Heart left ventricle (tissue), 13 donors: Measurements from ENCODE around the gene DMPK.

Experiments
- POLR2A ChIP-seq, 2 donors: fragments of 450-650 bp; IDR thresholded peaks; one replicate each; pipeline ENCODE4 v1.6.1; 2017; ENCODE audit warnings: antibody characterized with exemption in 2 of 2, mild to moderate bottlenecking in 2 of 2, moderate library complexity in 2 of 2
- TF ChIP-seq, protein P1 (sequence below), 12 donors: fragments of 200-600 bp; sonication (generic) in 4 of 12; IDR thresholded peaks; one replicate each; pipeline versions ENCODE4 v1.5.0 to v1.8.0; 2018 to 2022; ENCODE audit warnings: antibody characterized with exemption in 12 of 12, mild to moderate bottlenecking in 5 of 12
- donor health status: ischemic (EF 13 %, LVEDD 7.1; RV severe dilation, severe dysfunction).
- donor health status: DM: no; HTN: yes; CAD: no.
- donor health status: DM: no; HTN: no; CAD: no.
- donor health status: ischemic (EF 25% LVEDD 6.9; RV normal size, moderate dysfunction).
- donor health status: ischemic (EF 25% LVEDD 5.7; RV mildly dilated, moderate dysfunction).
- donor health status: ischemic (EF 35%, LVEDD 5.7; RV mildly dilated, moderate dysfunction).
- donor health status: nonischemic (EF 11% LVEDD 7.7; RV severe dilation, severe dysfunction).
- donor health status: DM: yes; HTN: yes; CAD: no.
- donor health status: PGD.
- donor health status: ischemic (EF 29% LVEDD 5.4; RV normal size, mild dysfunction).
- donor health status: nonischemic (EF 23%, LVEDD 6.1; RV moderate dilation, normal function).

DNA sequence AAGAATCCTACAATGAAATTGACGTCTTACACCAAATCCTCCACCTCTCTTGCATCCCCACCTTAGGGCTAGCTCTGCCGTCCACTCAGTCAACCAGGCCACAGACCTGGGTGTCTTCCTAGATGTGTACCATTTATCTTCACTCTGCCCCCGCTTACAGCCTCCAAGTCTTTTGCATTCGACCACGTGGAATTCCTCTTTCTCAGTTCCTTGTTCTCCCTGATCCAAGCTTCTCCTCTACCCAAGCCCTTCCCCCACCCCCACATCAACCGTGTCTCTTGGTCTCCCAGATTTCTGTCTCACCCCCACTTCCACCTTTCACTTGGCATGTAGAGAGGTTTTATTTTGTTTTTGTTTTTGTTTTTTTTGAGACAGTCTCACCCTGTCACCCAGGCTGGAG lies 11.6 kb upstream of the DMPK start:
- TF ChIP-seq, protein P1, sequence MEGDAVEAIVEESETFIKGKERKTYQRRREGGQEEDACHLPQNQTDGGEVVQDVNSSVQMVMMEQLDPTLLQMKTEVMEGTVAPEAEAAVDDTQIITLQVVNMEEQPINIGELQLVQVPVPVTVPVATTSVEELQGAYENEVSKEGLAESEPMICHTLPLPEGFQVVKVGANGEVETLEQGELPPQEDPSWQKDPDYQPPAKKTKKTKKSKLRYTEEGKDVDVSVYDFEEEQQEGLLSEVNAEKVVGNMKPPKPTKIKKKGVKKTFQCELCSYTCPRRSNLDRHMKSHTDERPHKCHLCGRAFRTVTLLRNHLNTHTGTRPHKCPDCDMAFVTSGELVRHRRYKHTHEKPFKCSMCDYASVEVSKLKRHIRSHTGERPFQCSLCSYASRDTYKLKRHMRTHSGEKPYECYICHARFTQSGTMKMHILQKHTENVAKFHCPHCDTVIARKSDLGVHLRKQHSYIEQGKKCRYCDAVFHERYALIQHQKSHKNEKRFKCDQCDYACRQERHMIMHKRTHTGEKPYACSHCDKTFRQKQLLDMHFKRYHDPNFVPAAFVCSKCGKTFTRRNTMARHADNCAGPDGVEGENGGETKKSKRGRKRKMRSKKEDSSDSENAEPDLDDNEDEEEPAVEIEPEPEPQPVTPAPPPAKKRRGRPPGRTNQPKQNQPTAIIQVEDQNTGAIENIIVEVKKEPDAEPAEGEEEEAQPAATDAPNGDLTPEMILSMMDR (IDR thresholded peaks at IDR 0.05) = no peak
- TF ChIP-seq POLR2A (IDR thresholded peaks at IDR 0.05) = no peak
